ENCODE data around the gene CCDC47.
"Not testable (repeated sequence)": the region's sequence is repeated elsewhere in the genome, so short reads cannot be mapped to it uniquely, and the experiment has no call there.

The CCDC47 gene, protein sequence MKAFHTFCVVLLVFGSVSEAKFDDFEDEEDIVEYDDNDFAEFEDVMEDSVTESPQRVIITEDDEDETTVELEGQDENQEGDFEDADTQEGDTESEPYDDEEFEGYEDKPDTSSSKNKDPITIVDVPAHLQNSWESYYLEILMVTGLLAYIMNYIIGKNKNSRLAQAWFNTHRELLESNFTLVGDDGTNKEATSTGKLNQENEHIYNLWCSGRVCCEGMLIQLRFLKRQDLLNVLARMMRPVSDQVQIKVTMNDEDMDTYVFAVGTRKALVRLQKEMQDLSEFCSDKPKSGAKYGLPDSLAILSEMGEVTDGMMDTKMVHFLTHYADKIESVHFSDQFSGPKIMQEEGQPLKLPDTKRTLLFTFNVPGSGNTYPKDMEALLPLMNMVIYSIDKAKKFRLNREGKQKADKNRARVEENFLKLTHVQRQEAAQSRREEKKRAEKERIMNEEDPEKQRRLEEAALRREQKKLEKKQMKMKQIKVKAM

GRCh38 chr17:63773272-63774140 lies at the start of gene CCDC47:
TSS of gene CCDC47 (minus strand) at chr17:63773597. CDS start at chr17:63766175, 7,422 bp downstream.
- peak; percentile 100 for DNase-seq (ENCODE audit: low spot score)

GRCh38 chr17:63822537-63822936 lies 49.1 kb upstream of the CCDC47 start:
- no peak for DNase-seq (ENCODE audit: low spot score)

DNA sequence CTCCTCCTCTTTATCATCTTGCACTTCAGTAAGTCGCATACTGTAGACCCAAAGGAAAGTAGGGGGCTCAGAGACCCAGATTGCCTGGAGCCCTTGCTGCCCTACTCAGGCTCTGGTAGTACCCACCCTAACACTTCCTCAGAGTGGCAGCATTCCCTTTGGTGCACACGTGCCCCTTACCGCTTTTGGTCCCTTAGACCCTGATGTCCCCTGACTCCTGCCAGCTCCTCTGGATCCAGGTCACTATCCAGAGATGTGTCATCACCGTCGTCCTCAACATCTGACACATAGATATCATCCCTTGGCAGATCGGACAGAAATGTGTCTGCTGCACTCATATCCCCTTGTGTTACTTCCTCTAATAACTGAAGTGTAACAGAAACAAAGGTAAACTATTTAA lies 48.4 kb upstream of the CCDC47 start:
- DNase-seq (ENCODE audit: low spot score): no peak

DNA sequence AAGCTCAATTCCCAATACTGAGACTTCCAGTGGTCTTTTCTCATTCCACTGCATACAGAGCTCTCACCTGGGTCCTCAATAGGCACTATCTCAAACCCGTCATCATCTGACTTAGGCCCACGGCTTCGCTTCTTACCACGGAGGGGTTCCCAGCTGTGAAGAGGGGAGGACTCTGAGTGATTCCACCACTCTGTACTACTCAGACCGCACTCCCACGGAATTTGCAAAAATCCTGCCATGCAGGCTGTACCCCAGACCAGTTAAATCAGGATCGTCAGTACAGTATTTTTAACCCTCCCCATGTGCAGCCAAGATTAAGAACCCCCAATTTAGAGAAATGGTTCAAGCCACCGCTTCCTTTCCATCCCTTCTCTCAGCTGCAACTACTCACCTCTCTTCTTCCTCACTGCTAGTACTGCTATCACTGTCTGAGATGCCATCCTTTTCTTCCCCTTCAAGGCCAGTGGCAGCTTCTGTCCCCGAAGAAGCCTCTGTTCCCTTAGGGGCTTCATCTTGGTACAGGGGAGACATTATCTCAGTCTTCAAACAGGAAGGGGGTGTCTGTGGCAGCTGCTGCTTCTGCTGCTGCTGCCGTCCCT lies 47.7 kb upstream of the CCDC47 start:
- no peak for DNase-seq (ENCODE audit: low spot score)

- DNase-seq (ENCODE audit: low spot score): no peak
Measured at GRCh38 chr17:63819585-63820537, 46.5 kb upstream of the CCDC47 start.

DNA sequence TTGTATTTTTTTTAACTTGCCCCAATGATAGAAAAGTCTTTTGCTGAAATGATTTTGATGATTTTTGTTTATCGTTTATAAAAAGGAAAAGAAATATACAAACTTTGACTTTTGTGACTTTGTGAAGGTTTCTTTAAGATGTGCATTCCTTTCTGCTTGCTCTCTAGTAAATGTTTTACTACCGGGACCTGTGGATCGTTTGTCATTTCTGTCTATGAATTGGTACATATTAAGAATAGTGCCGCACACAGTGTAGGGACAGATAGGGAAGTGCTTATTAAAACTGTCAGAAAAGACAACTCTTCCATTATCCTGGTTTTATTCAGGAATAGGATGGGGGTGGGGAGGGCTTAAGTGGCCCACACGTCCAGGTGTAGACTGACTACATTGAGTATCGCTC lies 45.7 kb upstream of the CCDC47 start:
- DNase-seq (ENCODE audit: low spot score): no peak

GRCh38 chr17:63817736-63818385 lies 44.5 kb upstream of the CCDC47 start:
- no peak for DNase-seq (ENCODE audit: low spot score)

GRCh38 chr17:63816669-63817068 lies 43.3 kb upstream of the CCDC47 start:
- no peak for DNase-seq (ENCODE audit: low spot score)

DNA sequence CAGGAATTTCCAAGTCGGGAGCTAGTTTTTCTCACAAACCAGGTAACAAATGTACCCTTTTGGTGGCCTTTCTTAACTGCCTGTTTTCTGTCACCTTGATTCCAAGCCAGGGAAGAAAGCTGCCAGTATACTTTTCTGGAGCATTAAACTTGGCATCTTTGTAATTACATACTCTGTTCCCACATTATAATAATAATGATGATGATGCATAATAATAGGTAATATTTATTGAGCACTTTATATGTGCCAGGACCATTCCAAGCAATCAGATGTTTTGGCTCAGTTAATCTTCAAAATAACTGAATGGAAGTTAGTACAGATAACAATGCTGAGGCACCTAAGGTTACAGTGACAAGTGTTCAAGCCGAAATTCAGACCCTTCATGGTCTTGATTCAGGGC lies 42.7 kb upstream of the CCDC47 start:
- DNase-seq (ENCODE audit: low spot score): no peak

GRCh38 chr17:63809970-63810369 lies 36.6 kb upstream of the CCDC47 start:
- no peak for DNase-seq (ENCODE audit: low spot score)

DNA sequence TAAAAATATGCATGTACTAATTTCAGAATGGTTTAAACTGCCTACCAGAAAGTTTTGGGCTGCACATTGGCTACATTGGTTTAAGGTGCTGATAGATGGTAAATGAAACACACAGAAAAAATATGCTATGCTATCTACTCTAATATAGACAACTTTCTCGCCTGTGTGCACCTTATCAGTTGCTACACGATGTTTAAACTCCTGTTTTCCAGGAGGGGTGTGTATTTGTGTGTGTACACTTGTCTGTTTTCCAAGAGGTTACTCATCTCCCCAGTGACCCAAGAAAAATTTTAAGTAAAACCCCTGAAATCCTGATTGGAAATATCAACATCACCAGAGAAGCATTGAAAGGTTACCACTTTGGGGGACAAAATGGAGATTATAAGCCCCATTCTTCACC lies 32.2 kb upstream of the CCDC47 start:
- no peak for DNase-seq (ENCODE audit: low spot score)

DNA sequence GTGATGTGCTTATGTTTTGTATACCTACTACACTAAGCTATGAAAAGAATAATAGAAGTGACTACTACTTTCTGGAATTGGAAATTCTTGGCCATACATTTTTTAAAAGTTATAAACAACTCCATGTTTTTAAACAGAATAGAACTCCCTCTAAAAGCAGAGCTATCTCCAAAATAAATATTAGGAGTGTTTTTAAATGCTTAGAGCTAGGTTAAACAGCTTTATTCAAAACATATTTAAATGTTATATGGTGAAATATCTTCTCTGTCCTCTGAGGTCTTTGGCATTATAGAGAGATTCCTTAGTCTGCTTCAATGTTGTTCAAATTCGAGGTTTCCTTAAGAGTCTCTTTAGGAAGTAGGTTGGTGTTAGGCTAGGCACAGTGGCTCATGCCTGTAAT lies 30.9 kb upstream of the CCDC47 start:
- no peak for DNase-seq (ENCODE audit: low spot score)

DNA sequence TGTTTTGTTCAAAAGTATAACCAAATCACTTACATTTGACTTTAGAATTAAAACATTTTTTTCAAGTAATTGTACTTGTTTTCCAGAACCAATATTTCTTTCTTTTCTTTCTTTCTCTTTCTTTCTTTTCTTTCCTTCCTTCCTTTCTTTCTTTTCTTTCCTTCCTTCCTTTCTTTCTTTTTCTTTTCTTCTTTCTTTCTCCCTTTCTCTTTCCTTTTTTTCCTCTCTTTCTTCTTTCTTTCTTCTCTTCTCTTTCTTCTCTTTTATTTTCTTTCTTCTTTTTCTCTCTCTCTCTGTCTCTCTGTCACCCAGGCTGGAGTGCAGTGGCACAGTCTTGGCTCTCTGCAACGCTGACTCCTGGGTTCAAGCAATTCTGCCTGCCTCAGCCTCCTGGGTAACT lies 27.4 kb upstream of the CCDC47 start:
- DNase-seq (ENCODE audit: low spot score): no peak

DNA sequence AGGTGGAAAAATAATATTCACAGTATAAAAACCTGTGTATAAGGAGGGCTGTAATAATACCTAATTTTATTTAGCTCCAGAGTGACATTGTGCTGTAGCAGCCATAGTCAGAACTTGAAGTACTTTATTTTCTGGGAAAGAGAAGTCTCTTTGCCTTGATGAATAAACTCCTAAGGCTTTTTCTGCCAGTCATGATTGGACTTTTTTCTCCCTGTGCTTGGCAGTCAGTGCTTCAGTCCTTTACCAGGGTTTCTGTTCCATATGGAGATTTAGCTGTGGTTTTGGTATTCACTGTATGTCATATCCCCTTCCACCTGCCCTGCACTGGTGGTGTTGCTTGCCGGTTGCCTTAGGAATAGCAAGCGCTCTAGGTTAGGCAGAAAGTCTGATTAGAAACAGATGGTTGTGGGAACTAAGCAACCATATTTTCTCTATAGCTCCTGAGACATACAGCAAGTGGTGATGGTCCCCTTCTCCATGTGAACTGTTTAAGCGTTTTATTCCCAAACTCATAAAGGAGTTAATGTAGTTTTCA lies 25.2 kb upstream of the CCDC47 start:
- DNase-seq (ENCODE audit: low spot score): no peak

GRCh38 chr17:63796375-63796774 lies 23.0 kb upstream of the CCDC47 start:
- not testable (repeated sequence) for DNase-seq (ENCODE audit: low spot score)

GRCh38 chr17:63792055-63792729 lies 18.8 kb upstream of the CCDC47 start:
- no peak for DNase-seq (ENCODE audit: low spot score)

DNA sequence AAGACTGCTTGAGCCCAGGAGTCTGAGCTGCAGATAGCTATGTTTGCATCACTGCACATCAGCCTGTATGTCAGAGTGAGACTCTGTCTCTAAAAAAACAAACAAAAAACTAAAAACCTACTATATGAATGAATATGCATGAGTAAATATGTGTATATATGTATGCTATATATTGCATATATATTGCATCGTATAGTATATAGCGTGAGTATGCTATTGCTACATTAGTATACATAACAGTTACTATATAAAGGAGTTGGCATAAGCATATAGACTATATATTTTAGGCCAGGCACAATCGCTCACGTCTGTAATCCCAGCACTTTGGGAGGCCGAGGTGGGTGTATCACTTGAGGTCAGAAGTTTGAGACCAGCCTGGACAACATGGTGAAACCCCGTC lies 16.7 kb upstream of the CCDC47 start:
- no peak for DNase-seq (ENCODE audit: low spot score)

GRCh38 chr17:63786971-63787711 lies 13.7 kb upstream of the CCDC47 start:
- no peak for DNase-seq (ENCODE audit: low spot score)

- DNase-seq (ENCODE audit: low spot score): no peak
Measured at GRCh38 chr17:63786117-63786516, 12.7 kb upstream of the CCDC47 start.

Measured in cerebellar cortex (tissue), 1 donor.